GM19463 (cell line): ENCODE measurements around the gene NMNAT3.

Experiments
- ATAC-seq: cut with Tn5 transposase; IDR thresholded peaks from one replicate; pipeline ENCODE4 v1.9.1; 2021; ENCODE audit warnings: mild to moderate bottlenecking, moderate library complexity; ENCODE audit not compliant: unreplicated experiment

The NMNAT3 gene

GRCh38 chr3:139676108-139676507 lies 1.7 kb downstream of the NMNAT3 start:
- no peak for ATAC-seq

- ATAC-seq: no peak
Measured at GRCh38 chr3:139675327-139675726, 2.4 kb downstream of the NMNAT3 start.

GRCh38 chr3:139674571-139675260 lies 3.1 kb downstream of the NMNAT3 start:
- no peak for ATAC-seq

- no peak for ATAC-seq
Measured at GRCh38 chr3:139672884-139673283, 4.9 kb downstream of the NMNAT3 start.

- no peak for ATAC-seq
Measured at GRCh38 chr3:139671863-139672646, 5.7 kb downstream of the NMNAT3 start.

- ATAC-seq: no peak
Measured at GRCh38 chr3:139671107-139671506, 6.7 kb downstream of the NMNAT3 start.

- ATAC-seq: no peak
Measured at GRCh38 chr3:139670196-139670595, 7.6 kb downstream of the NMNAT3 start.

GRCh38 chr3:139668332-139668731 lies 9.4 kb downstream of the NMNAT3 start:
- ATAC-seq: no peak

- no peak for ATAC-seq
Measured at GRCh38 chr3:139664958-139665357, 12.8 kb downstream of the NMNAT3 start.

- no peak for ATAC-seq
Measured at GRCh38 chr3:139660269-139660668, 17.5 kb downstream of the NMNAT3 start.

- no peak for ATAC-seq
Measured at GRCh38 chr3:139659511-139659910, 18.3 kb downstream of the NMNAT3 start.

- no peak for ATAC-seq
Measured at GRCh38 chr3:139657936-139658335, 19.8 kb downstream of the NMNAT3 start.

GRCh38 chr3:139657434-139657833 lies 20.3 kb downstream of the NMNAT3 start:
- no peak for ATAC-seq

- no peak for ATAC-seq
Measured at GRCh38 chr3:139655909-139656595, 21.7 kb downstream of the NMNAT3 start.

GRCh38 chr3:139654637-139655365 lies 23.0 kb downstream of the NMNAT3 start:
- ATAC-seq: no peak

- no peak for ATAC-seq
Measured at GRCh38 chr3:139653582-139653981, 24.2 kb downstream of the NMNAT3 start.

GRCh38 chr3:139652561-139652960 lies 25.2 kb downstream of the NMNAT3 start:
- ATAC-seq: no peak

GRCh38 chr3:139647866-139648435 lies 29.8 kb downstream of the NMNAT3 start:
- ATAC-seq: no peak

GRCh38 chr3:139646512-139646911 lies 31.3 kb downstream of the NMNAT3 start:
- no peak for ATAC-seq

- ATAC-seq: no peak
Measured at GRCh38 chr3:139642996-139643395, 34.8 kb downstream of the NMNAT3 start.

- ATAC-seq: no peak
Measured at GRCh38 chr3:139640456-139640855, 37.3 kb downstream of the NMNAT3 start.
